Inflammatory macrophage treated with lipopolysaccharide for 1 hour (primary cell): ENCODE data around the gene CBY1.
A peak's percentile ranks its signal among the peaks of the same experiment; 100 is the strongest.

ENCODE experiments used
- DNase-seq, 2 donors: peaks; one replicate each; pipeline ENCODE4 v3.0.0-alpha.2; 2020 to 2022

CBY1 gene

GRCh38 chr22:38704654-38705234 is 48.3 kb downstream of the CBY1 start:
- peak in 1 of 2 donors; percentile 14 for DNase-seq

DNA sequence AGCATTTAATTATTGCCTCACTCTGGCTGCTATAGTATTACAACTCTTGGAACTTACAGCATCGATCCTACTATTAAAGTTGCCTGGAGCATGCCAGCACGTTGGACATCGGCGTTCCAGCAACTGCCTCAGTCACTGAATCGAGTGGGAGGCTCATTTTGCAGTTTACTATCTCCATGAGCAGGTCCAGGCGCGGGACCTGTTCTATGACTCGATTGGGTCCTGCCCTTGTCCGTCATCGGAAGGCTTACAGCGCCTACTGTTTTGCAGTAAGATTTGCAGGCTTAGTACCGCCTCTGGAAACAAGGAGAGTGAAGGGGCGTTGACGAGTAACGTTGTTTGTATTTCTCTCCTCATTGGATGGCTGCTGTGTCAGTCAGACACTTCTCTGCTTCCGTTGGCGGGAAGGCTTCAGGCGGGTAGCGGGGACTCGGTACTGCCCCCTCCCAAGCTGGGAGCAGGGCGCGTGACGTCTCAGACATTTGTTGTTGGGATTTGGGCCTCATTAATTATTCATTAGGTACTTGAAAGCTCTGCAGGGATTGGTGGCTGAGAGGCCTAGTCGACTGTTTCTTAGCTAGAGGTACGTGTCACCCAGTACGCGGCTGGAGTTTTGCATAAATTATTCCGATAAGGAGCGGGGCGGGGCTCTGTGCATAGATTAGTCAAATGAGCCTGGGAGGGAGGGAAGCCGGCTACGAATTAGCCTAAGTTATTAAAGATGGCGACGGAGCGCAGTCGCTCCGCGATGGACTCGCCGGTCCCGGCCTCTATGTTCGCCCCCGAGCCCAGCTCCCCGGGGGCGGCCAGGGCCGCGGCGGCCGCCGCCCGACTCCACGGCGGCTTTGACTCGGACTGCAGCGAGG is 49.0 kb downstream of the CBY1 start, which contains the start of gene GTPBP1:
GTPBP1 (plus strand) TSS at position 710 of the 866 bp plus-strand sequence; CDS start at position 722, 12 bp downstream.
- DNase-seq = peak; percentile 100

DNA sequence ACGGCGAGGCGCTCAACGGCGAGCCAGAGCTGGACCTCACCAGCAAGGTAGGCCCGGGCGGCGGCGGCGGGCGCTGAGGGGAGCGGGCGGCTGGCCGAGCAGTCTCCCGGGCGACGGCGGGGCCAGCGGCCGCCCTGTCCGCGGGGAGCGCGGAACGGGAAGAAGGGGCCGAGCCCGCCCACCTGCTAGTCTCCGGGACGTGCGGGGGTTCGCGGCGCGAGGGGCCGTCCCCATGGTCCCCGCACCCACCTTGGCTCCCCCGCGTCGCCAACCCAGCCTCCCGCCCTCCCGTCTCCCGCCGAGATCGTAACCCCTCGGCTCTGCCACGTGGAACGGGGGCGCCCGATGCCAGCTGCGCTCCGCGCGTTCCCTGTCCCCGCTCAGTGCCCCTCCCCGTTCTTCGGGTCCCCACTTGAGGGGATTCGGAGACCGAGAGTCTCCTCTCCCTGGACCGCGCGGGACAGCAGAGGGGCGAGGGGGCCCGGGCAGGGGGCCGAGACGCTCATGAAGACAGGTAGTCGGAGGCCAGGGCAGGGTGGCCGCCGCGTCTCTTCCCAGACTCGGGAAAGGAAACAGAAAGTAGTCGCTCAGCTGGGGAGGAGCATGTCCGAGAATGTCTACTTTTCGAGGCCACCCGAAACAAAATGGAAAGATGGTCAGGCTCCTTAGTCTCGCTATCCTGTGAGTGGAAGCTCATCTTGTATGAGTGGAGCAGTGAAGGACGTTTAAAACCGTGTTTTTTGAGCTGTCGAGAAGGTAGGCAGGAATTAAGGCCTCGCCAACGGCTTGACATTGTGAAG is 49.9 kb downstream of the CBY1 start:
- DNase-seq = peak; percentile 33 to 55

DNA sequence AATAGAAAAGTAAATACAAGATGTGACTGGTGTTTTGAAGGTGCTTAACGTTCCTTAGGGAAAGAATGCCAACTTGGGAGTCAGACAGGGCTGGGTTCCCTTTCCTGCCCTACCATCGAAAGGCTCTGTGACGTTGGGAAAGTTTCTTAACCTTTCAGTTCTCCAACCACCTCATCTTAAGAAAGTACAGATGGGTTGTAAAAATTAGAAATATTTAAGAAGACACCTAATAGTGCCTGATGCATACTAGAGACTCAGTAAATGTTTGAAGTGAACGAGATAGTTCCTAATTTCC is 50.4 kb downstream of the CBY1 start:
- peak in 1 of 2 donors; percentile 63 for DNase-seq

DNA sequence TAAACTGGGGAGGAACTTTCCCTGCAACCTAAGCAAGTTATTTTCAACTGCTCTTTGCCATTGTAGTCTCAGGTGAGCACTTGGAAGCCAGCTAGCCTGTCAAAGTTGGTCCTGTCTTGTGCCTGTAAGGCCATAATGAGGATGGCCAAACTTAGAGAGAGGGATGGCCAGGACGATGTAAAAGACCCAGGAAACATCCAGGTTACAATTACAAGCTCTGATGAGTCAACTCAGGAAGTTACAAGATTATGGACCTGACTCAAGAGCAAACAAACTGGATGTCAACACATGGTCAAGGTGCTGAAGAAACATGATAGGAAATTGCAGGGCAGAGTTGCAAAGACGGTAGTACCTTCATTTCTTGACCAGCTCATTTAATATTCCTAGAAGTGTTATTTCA is 50.9 kb downstream of the CBY1 start:
- DNase-seq = peak; percentile 42 to 53

DNA sequence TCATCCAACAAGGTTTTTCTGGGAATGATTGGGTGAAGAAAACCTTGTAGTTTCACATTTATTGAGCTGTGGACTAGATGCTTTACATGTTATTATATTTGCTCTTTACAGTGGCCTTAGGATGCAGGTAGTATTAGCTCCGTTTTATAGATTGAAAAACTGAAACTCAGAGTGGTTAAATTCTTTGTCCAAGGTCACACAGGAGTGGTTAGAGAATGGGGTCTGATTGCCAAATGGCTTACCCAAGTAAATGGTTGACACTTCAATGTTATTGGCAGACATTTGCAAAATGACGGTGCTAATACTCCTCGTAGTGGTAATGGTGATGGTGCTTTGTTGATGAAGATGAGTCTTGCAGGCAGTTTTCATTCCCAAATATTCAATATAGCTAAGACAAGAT is 51.5 kb downstream of the CBY1 start:
- no peak for DNase-seq

DNA sequence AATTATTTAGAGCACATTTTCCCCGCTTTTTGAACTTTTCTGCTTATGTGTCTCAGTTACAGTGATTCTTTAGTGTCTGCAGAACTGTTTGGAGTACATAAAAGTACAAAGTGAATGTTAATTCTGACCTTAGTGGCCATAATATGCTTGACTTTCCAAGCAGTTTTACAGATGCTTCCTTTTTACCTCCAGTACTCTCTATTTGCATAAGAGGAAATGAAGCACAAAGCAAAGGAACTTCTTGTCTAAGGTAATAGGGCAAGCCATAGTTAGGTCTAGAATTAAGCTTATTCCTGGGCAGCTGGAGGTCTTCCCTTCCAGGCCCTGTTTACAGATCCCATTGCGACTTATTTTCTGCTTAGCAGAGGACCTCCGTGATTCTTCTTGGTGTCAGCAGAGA is 52.9 kb downstream of the CBY1 start:
- no peak for DNase-seq

DNA sequence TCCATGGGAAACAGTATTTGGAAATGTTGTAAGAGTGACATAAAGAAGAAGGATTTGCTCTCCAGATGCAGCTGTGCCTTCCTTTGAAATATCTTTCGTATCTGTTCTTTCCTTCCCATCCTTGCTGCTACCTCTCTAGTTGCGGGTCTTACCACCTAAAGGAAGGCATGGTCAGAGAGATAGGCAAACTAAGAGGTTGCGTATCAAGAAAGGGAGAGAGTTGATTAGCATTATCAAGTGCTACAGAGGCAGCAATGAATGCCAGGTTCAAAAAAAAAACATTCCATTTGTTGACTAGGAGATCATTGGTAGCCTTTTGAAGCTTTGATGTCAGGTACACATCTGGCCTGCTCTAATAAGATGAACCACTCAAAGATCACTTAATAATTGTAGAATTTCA is 53.9 kb downstream of the CBY1 start:
- no peak for DNase-seq

DNA sequence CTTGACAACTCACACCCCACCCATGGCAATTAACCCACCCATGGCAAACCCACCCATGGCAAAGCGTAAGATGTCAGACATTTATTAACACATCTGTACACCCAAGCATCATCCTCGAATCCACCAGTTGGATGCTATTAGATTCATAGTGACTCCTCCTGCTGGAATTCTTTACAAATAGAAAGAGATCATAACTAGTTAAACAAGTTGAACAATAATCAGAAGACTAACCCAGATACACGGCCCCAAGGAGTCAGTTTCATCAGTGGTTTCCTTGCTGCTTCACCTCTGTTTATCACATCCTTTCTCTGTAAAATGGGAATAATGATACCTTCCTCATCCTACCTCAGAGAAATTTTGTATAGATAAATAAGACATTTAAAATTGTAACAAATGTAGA is 54.4 kb downstream of the CBY1 start:
- DNase-seq = no peak

- no peak for DNase-seq
Observed at GRCh38 chr22:38712486-38713207, 56.2 kb downstream of the CBY1 start.

- no peak for DNase-seq
Observed at GRCh38 chr22:38713921-38714320, 57.5 kb downstream of the CBY1 start.

DNA sequence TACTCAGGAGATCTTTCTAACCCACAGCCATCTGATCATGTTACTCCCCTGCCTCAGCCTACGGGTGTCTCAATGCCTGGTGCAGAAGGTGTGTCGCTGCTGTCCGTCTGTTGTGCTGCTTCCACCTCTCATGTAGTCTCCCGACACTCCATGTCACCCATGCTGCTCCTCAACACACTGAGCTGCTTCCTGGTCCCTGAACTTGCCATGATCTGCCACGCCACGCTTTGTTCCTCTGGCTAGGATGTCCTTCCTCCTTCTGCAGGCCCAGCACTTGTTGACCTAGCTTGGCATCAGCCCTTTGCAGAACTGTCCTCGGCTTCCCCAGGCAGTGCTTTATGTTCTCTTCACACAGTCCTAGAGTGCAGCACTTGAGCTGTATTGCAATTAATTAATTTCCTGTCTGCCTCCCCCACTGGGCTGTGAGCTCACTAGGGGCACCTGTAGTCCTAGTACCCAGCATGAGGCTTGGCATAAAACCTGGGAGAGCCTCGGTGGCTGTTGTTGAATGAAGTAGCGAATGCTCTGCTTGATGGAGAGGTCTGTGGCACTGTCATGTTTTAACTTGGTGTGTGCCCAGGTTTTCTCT is 58.8 kb downstream of the CBY1 start:
- DNase-seq = peak; percentile 13 to 23

- no peak for DNase-seq
Observed at GRCh38 chr22:38715852-38716251, 59.4 kb downstream of the CBY1 start.

DNA sequence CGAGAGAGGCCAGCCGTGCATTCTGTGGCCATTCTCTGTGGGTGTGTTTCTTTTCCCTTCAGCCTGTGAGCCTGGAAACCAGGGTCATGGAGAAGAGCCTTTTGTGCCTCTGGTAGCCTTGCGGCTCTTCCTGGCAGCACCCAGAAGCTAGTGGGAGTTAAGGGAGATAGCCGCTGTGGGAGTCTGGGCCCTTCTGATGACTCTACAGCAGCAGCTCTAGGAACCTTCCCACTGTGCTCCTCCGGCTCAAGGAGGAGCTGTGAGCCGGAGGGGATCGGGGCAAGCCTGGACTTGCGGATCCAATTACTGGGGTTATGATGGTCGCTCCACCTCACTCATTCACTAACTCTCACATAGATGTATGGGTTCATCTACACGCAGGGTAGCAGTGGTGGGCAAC is 59.8 kb downstream of the CBY1 start:
- DNase-seq = no peak

DNA sequence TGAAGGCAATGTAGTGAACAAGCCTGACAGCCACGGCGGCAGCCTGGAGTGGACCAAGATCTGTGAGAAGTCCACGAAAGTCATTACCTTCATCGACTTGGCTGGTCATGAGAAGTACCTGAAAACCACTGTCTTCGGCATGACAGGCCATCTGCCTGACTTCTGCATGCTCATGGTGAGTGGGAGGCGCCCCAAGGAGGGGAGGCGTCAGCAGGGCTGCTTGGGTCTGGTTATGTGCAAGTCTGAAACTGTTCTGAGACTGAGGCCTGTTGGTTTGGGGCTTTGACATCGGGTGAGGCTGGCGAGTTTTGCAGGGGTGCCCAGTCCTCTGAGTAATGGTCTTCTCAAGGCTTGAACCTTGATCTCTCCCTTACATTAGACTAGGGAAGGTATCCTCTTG is 60.4 kb downstream of the CBY1 start:
- DNase-seq = no peak

DNA sequence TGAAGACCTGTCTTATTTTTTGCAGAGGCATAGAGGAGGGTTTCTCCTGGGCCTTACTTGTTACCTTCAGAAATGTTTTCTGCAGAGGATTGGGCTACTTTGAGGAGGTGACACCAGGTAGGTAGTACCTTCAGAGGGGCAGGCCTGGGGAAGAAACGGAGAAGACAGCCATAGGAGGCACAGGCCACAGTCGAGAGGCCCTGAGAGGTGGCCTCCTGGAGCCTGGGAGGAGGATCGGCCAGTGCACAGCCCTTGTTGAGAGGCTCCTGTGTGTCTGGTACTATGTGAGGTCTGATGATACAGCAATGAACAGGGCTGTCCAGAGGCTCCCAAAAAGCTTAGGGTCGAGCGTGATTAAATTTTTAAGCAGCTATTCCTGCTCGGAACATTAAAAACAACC is 60.8 kb downstream of the CBY1 start:
- DNase-seq = no peak

DNA sequence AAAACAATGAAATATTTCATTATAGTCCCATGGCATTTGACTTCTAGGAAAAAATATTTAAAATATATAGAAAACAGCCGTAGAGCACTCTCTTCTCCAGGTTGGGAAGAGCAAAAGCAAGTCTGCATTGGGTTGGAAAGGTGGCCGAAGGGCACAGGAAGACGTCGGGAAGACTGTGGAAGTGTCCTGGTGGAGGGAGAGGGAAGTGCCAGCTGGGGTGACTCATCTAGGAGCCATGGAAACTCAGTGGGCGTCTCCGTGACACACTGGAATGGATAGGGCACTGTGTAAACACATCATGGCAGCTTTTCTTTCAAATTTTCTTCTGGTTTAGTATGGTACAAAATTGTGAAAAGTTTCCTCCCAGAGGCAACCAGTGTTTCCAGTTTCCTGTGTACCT is 62.0 kb downstream of the CBY1 start:
- DNase-seq = peak; percentile 49 to 55

DNA sequence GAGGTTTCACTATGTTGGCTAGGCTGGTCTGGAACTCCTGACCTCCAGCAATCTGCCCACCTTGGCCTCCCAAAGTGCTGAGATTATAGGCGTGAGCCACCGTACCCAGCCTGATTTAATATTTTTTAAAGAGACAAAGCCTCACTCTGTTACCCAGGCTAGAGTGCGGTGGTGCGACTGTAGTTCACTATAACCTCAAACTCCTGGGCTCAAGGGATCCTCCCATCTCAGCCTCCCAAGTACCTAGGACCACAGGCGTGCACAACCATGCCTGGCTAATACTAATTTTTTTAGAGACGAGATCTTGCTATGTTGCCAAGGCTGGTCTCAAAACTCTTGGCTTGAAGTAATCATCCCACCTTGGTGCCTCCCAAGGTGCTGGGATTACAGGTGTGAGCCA is 62.8 kb downstream of the CBY1 start:
- DNase-seq = no peak

- DNase-seq = no peak
Observed at GRCh38 chr22:38720350-38720749, 63.9 kb downstream of the CBY1 start.

GRCh38 chr22:38721551-38721950 is 65.1 kb downstream of the CBY1 start:
- DNase-seq = no peak
